HG03196 (cell line): Measurements from ENCODE around the gene ZNF714.

Experiments used
- ATAC-seq: cut with Tn5 transposase; IDR thresholded peaks from one replicate; pipeline ENCODE4 v1.9.1; 2021; ENCODE audit not compliant: unreplicated experiment

Gene ZNF714

GRCh38 chr19:21082011-21082975 is at the start of gene ZNF714:
Gene ZNF714, plus strand, starts transcription at chr19:21082203. Its CDS starts 16,066 bp downstream, at chr19:21098269.
- ATAC-seq, result peak; percentile 86

GRCh38 chr19:21045028-21045427 is 37.0 kb upstream of the ZNF714 start:
- no peak for ATAC-seq

DNA sequence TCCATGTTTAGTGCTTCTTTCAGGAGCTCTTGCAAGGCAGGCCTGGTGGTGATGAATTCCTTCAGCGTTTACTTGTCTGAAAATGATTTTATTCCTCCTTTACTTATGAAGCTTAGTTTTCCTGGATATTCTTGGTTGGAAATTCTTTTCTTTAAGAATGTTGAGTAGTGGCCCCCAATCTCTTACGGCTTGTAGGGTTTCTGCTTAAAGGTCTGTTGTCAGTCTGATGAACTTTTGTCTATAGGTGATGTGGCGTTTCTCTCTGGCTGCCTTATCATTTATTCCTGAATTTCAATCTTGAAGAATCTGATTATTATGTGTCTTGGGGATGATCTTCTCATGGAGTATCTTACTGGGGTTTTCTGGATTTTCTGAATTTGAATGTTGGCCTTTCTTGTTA is 35.5 kb upstream of the ZNF714 start:
- ATAC-seq, result no peak

DNA sequence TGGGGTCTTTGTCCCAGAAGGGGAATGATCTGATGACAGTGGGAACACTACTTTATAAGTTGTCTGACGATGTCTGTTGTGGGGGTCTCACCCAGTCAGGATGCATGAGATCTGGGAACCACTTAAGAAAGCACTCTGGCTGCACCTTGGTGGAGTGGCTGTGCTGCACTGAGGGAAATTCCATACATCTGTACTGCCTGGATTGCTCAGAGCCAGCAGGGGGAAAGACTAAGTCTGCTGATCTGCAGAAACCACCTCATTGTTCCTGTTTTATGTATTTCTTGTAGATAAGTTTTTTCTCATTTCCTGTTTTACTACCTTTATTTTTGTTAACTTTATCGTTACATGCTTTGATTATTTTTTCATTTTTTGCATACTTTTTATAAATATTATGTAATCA is 34.3 kb upstream of the ZNF714 start:
- no peak for ATAC-seq

DNA sequence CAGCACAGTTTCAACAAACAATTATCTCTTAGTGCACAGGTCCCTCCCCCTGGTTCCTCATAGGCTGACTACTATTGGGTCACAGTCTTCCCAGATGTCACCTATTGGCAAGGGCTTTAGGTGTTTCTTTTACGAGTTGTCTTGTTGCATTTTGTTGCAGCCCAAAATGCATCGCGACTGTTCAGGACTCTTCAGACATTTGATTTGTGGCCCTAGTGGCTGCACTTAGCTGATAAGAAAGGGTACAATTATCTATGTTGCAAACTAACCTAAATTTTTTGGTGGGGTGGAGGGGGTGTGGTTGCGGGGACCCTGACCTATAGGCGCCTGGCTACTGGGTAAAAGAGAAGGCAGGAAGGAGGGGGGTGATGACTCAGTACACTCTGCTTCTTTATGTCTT is 29.1 kb upstream of the ZNF714 start:
- ATAC-seq, result no peak

GRCh38 chr19:21065336-21065735 is 16.7 kb upstream of the ZNF714 start:
- ATAC-seq, result no peak

- no peak for ATAC-seq
These were observed 2.3 kb downstream of the ZNF714 start for GRCh38 chr19:21084343-21084742.

DNA sequence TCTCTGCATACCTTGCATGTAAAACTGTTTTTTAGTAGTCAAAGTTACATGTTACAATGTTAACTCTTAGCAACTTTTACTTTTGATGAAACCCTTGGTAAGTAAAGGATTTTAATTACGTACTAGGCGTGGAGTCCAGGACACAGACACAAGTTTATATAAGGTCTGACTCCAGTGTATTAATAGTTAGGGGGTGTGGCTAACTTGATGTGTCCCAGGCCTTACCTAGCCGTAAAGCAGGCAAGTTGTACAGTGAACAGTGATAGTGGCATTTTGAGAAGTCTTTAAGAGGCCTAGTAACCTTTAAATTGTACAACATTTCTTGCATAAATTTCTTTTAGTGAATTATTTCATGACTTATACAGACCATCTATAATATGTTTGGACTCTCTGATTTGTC is 5.9 kb downstream of the ZNF714 start:
- no peak for ATAC-seq

DNA sequence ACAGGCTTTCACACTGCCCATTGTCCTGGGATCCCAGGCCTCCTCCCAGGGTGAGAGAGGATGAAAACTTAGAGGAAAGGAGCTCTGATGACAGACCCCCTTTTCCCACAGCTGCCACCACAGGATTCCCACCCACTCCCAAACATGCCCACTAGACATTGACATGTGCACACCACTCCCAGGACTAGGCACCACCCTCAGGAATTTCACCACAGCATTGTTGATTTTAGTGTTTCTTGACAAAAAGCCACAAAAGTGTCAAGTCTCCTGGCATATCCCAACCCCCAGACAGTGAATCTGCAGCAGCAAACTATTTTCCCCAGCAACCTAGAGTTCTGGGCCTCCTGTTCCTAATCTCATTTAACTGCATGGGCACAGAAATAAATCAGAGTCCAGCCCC is 10.1 kb downstream of the ZNF714 start:
- no peak for ATAC-seq

- no peak for ATAC-seq
These were observed 12.5 kb downstream of the ZNF714 start for GRCh38 chr19:21094347-21095025.

GRCh38 chr19:21098291-21098690 is 16.3 kb downstream of the ZNF714 start:
- no peak for ATAC-seq

- no peak for ATAC-seq
These were observed 19.7 kb downstream of the ZNF714 start for GRCh38 chr19:21101521-21102242.

GRCh38 chr19:21109116-21109515 is 27.1 kb downstream of the ZNF714 start:
- ATAC-seq, result no peak

- no peak for ATAC-seq
These were observed 28.2 kb downstream of the ZNF714 start for GRCh38 chr19:21110183-21110582.

- ATAC-seq, result no peak
These were observed 33.4 kb downstream of the ZNF714 start for GRCh38 chr19:21115430-21115829.

- no peak for ATAC-seq
These were observed 35.3 kb downstream of the ZNF714 start for GRCh38 chr19:21117041-21117907.

DNA sequence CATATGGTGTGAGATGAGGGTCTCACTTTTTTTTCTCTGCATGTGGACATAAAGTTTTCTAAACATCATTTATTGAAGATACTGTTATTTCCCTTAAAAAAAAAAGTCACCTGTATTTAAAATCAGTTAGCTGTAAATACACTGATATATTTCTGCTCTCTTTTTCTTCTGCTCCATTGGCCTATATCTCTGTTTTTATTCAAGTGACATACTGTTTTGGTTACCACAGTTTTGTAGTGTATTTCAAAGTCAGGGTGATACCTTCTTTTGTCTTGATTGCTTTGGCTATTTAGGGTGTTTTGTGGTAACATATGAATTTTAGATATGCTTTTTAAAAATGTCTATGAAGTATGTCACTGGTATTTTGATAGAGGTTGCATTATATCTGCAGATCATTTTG is 44.1 kb downstream of the ZNF714 start:
- no peak for ATAC-seq

GRCh38 chr19:21127001-21127400 is 45.0 kb downstream of the ZNF714 start:
- no peak for ATAC-seq

DNA sequence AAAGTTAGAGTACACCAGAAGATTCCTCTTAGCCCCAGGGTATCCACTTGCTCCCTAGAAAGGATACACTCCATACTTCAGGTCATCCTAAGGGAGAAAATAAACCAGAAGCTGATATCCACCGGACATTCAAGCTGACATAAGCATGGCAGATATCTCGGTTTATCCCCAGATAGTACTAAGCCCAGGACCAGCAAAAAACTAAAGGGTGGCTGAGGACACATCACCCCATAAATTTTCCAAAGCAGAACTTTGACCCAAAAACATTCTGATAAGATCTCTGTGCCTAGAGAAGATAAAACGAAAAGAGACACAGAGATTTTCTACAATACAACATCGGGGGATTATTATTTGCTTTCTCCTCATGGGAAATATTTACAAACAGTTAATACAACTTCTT is 45.9 kb downstream of the ZNF714 start:
- no peak for ATAC-seq

DNA sequence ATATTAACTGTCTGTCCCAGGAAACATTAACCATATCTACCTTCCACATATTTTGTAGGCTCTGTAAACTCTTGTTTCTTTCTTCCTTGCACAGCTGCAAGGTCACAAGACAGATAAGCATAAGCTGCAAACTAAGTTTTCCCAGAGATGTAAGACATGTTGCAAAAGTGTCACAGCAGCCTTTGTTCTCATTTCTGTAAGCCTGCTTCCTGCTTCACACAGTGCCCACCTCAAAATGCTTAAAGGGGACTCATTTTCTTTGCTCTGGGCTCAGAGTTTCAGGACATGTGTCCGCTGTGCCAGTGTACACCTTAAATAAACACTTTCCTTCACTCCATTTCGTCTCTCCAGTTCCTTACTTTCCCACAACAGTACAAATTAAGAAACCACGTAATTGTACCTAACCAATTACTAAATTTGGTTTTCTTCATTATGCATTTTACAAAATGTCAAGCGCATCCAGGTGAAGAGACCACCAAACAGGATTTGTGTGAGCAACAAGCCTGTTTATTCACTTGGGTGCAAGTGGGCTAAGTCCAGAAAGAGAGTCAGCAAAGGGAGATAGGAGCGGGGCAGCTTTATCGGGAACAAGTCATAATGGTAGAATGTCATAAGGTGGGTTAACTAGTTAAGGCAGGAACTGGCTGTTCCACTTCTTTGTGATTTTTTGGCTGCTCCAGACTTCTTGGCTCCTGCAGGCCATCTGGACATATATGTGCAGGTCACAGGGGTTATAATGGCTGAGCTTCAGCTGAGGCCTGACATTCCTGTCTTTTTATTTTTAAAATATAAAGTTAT is 47.1 kb downstream of the ZNF714 start:
- no peak for ATAC-seq
